Prostate gland (tissue), 2 donors: ENCODE data around the gene DENR.

ENCODE experiments used
- CTCF ChIP-seq, 4 experiments: fragments of 200-600 bp in 2 of 4; fragments of 450-650 bp in 2 of 4; sonication (generic) in 2 of 4; IDR thresholded peaks; 1 replicate in 3 of 4; 2 replicates in 1 of 4; pipeline ENCODE4 v1.5.1; 2016 to 2019; ENCODE audit warnings: antibody characterized with exemption in 4 of 4, mild to moderate bottlenecking in 2 of 4, moderate library complexity in 2 of 4
- POLR2A ChIP-seq: fragments of 450-650 bp; IDR thresholded peaks from one replicate; pipeline ENCODE4 v1.6.1; 2016; ENCODE audit warnings: antibody characterized with exemption, mild to moderate bottlenecking

GRCh38 chr12:122738571-122738970 is 14.1 kb upstream of the DENR start:
- TF ChIP-seq CTCF (IDR thresholded peaks at IDR 0.05), result no peak
- TF ChIP-seq POLR2A, result no peak
